Activated T-helper 1 cell treated with anti-CD3 and anti-CD28 coated beads, Interleukin-12 subunit alpha, Interleukin-12 subunit beta, Interleukin-2, Interleukin-4 antibody, amounts not matched to agents 30 ng/mL and 10 ng/mL and 1 ng/mL, durations not matched to agents 14 hours and 24 hours and 36 hours (primary cell): ENCODE measurements around the gene ARF6. TPM values are rescaled to one million over a fixed set of nuclear protein-coding genes. Genes with fewer than 3 reads are reported as not detected.

Experiments
- DNase-seq: peaks from one replicate; pipeline ENCODE4 v3.0.0; 2021; ENCODE audit warnings: low spot score
- H3K27ac Mint-ChIP-seq: one replicate; pipeline ENCODE4 v1.8.0; 2021; ENCODE audit warnings: mild to moderate bottlenecking, mixed read lengths
- H3K27me3 Mint-ChIP-seq: one replicate; pipeline ENCODE4 v1.8.0; 2022; ENCODE audit warnings: mild to moderate bottlenecking, moderate library complexity, mixed read lengths; ENCODE audit not compliant: insufficient read depth
- H3K36me3 Mint-ChIP-seq: one replicate; pipeline ENCODE4 v1.8.0; 2021; ENCODE audit warnings: low read depth, mixed read lengths
- H3K4me1 Mint-ChIP-seq: one replicate; pipeline ENCODE4 v1.8.0; 2021; ENCODE audit warnings: low read depth, mixed read lengths
- H3K4me3 Mint-ChIP-seq: one replicate; pipeline ENCODE4 v1.8.0; 2021; ENCODE audit warnings: mild to moderate bottlenecking, moderate library complexity, mixed read lengths
- H3K9me3 Mint-ChIP-seq: one replicate; pipeline ENCODE4 v1.8.0; 2021; ENCODE audit warnings: mixed read lengths
- intact Hi-C: fragments of 100-400 bp; cut with micrococcal nuclease; formaldehyde crosslinking; loops from one replicate; pipeline ENCODE4 v1.15.1; 2024
- total RNA-seq: library from RNA; stranded (reverse); gene quantifications from 2 replicates; pipeline ENCODE4 v1.2.3, GENCODE V29; 2022

Gene ARF6
- total RNA-seq, 1 donor from 2014 or later = 163 TPM

DNA sequence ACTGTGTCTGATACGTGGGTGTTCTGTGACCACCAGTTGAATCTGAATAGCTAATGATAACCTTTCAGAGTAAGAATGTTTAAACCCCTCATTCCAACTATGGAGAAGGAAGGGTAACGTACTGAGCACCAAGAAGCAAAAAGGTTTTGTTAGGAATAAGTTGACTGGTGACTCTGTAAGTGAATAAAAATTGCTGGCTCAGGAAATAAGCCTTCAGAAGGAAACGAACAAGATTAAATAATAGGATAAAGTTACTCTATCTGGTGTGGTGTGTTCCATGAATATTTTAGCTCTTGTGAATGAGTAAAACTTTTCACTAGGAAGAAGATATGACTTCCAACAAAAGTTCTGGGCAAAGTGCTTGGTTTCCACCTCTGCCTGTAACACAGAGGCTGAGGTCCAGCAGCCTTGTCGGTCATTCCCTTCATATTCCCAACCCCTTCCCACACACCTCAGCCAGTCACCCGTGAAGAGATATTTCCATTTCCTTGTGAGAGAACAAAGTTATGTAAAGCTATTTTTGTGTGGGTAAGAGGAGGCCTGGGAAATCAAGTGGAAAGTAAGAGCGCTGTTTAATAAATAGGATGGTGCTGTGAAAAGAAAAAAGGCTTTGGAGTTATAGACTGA lies 47.1 kb downstream of the ARF6 start:
- no peak for DNase-seq
- peaks cover 59% of the 10 kb centered on the region for H3K4me1 Mint-ChIP-seq
- H3K36me3 Mint-ChIP-seq = peaks cover 31% of the 10 kb centered on the region
- no peak overlapping the region for H3K4me3 Mint-ChIP-seq
- H3K9me3 Mint-ChIP-seq = peaks cover 41% of the 10 kb centered on the region
- H3K27me3 Mint-ChIP-seq = no peaks in the 10 kb centered on the region
- peak overlapping the region; percentile 22 for H3K27ac Mint-ChIP-seq
- intact Hi-C loops = no loop called here

- no peak overlapping the region for H3K4me3 Mint-ChIP-seq
- intact Hi-C loops = no loop called here
- H3K9me3 Mint-ChIP-seq = peaks cover 41% of the 10 kb centered on the region
- no peak for DNase-seq
- no peaks in the 10 kb centered on the region for H3K27me3 Mint-ChIP-seq
- H3K4me1 Mint-ChIP-seq = peaks cover 68% of the 10 kb centered on the region
- H3K36me3 Mint-ChIP-seq = peaks cover 31% of the 10 kb centered on the region
- H3K27ac Mint-ChIP-seq = peak overlapping the region; percentile 40
Observed at GRCh38 chr14:49940808-49941421, 48.0 kb downstream of the ARF6 start.

DNA sequence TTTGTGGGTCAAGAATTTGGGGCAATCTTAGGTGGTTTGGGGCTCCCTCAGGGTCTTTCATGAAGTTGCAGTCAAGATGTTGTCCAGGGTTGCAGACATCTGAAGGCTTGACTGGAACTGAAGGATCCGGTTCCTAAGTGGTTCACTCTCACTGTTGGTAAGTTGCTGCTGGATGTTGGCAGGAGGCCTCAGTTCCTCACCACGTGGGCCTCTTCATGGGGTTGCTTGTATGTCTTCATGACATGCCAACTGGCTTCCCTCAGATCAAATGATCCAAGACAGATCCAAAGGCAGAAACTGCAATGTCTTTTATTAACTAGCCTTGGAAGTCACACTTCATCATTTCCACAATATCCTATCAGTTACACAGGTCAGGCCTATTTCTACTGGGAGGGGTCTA lies 49.2 kb downstream of the ARF6 start:
- H3K4me3 Mint-ChIP-seq = peak overlapping the region; percentile 13
- intact Hi-C loops = no loop called here
- peaks cover 71% of the 10 kb centered on the region for H3K4me1 Mint-ChIP-seq
- H3K9me3 Mint-ChIP-seq = peaks cover 34% of the 10 kb centered on the region
- H3K27me3 Mint-ChIP-seq = no peaks in the 10 kb centered on the region
- DNase-seq = no peak
- peaks cover 24% of the 10 kb centered on the region for H3K36me3 Mint-ChIP-seq
- H3K27ac Mint-ChIP-seq = peak overlapping the region; percentile 37

- H3K4me1 Mint-ChIP-seq = peaks cover 83% of the 10 kb centered on the region
- H3K4me3 Mint-ChIP-seq = no peak overlapping the region
- intact Hi-C loops = no loop called here
- H3K27me3 Mint-ChIP-seq = no peaks in the 10 kb centered on the region
- peaks cover 22% of the 10 kb centered on the region for H3K36me3 Mint-ChIP-seq
- peak overlapping the region; percentile 41 for H3K27ac Mint-ChIP-seq
- no peak for DNase-seq
- peaks cover 24% of the 10 kb centered on the region for H3K9me3 Mint-ChIP-seq
Observed at GRCh38 chr14:49944501-49944900, 51.6 kb downstream of the ARF6 start.

GRCh38 chr14:49945448-49946319 lies 52.8 kb downstream of the ARF6 start:
- H3K27ac Mint-ChIP-seq = peak overlapping the region; percentile 90

More at GRCh38 chr14:49945448-49946319, 52.8 kb downstream of the ARF6 start:
- H3K9me3 Mint-ChIP-seq = peaks cover 19% of the 10 kb centered on the region
- intact Hi-C loops = loop anchor here (1.0 to 2.0 kb wide), 5 partner anchors 15 to 47 kb away; no protein-coding TSS in a partner anchor
- H3K4me1 Mint-ChIP-seq = peaks cover 79% of the 10 kb centered on the region
- no peak for DNase-seq
- peaks cover 22% of the 10 kb centered on the region for H3K36me3 Mint-ChIP-seq
- H3K4me3 Mint-ChIP-seq = peak overlapping the region; percentile 71
- no peaks in the 10 kb centered on the region for H3K27me3 Mint-ChIP-seq

Other genes starting within 250 kb of the ARF6 start
- gene POLE2, start 204.9 kb upstream of the ARF6 start, total RNA-seq = 46.8 and 46.9 TPM in 2 replicates
- 0.93 and 1.9 TPM in 2 replicates for gene KLHDC1, start 200.0 kb upstream of the ARF6 start, total RNA-seq
- gene KLHDC2, start 124.9 kb upstream of the ARF6 start, total RNA-seq = 23.7 and 26.2 TPM in 2 replicates
- 79.9 and 89.3 TPM in 2 replicates for gene NEMF, start 40.3 kb upstream of the ARF6 start, total RNA-seq
- gene VCPKMT, start 223.5 kb downstream of the ARF6 start, total RNA-seq = 12.3 and 15.2 TPM in 2 replicates